K562 (cell line): Measurements from ENCODE around the gene NADSYN1. TPM values are rescaled to one million over a fixed set of nuclear protein-coding genes. Genes with fewer than 3 reads are reported as not detected.

Experiments used
- ATAC-seq: fragments of 200-7000 bp; cut with Tn5 transposase; 3 replicates; pipeline ENCODE4 v1.9.1; 2020; ENCODE audit warnings: moderate library complexity
- Bru-seq: library from RNA; stranded (reverse); fragments of 400-500 nt; gene quantifications from one replicate; lab custom pipeline; 2021; lab: Mats Ljungman, UMichigan
- BruChase-seq, 2 experiments: library from RNA; stranded (reverse); fragments of 400-500 nt; gene quantifications; one replicate each; lab custom pipeline; 2021; lab: Mats Ljungman, UMichigan
- BruUV-seq: library from RNA; stranded (reverse); fragments of 400-500 nt; replicated peaks from 2 replicates; lab custom pipeline; 2021; lab: Mats Ljungman, UMichigan
- CTCF ChIA-PET: fragments of 300-600 bp; formaldehyde crosslinking; extraction: SDS; loops from one replicate; lab custom pipeline; 2021; ENCODE audit warnings: low intra/inter-chr PET ratio; lab: Yijun Ruan, JAX
- POLR2A ChIA-PET: fragments of 300-600, 350-650 bp; sonication (Branson Sonifier 250); formaldehyde crosslinking; extraction: SDS; loops from one replicate; lab custom pipeline; 2021; ENCODE audit warnings: antibody characterized with exemption, inconsistent platforms; lab: Yijun Ruan, JAX
- DNase-seq, 4 experiments: peaks; one replicate each; pipeline versions ENCODE4 v3.0.0 to v3.0.0-alpha.2; 2011 to 2018; ENCODE audit warnings: low spot score in 3 of 4, mixed read lengths in 3 of 4; ENCODE audit errors: extremely low read depth in 1 of 4
- FAIRE-seq: peaks from 2 replicates; lab custom pipeline; 2011; peaks lifted over from hg19 to GRCh38; lab: Jason Lieb, UNC
- H2AFZ ChIP-seq: 2 replicates; pipeline ENCODE4 v1.6.0; 2011; ENCODE audit warnings: low read depth, low read length, control low read depth, inconsistent platforms
- H3K27ac ChIP-seq: fragments of 200-600 bp; 3 replicates; pipeline ENCODE4 v1.8.0; 2011; ENCODE audit warnings: low read depth, mild to moderate bottlenecking, control low read depth, inconsistent platforms, low read length, moderate library complexity, mixed read lengths; ENCODE audit errors: extremely low read depth
- H3K27me3 ChIP-seq, 2 experiments: fragments of 300-600 bp in 1 of 2; 2 replicates in 1 of 2; 3 replicates in 1 of 2; pipeline versions ENCODE4 v1.6.0 to v1.8.0; 2011; ENCODE audit warnings: inconsistent platforms in 2 of 2, low read length in 2 of 2, mild to moderate bottlenecking in 1 of 2, mixed read lengths in 1 of 2, moderate library complexity in 1 of 2; ENCODE audit not compliant: control insufficient read depth in 2 of 2, insufficient read depth in 2 of 2
- H3K36me3 ChIP-seq: fragments of 300-600 bp; 3 replicates; pipeline ENCODE4 v1.8.0; 2011; ENCODE audit warnings: mild to moderate bottlenecking, low read length, inconsistent platforms; ENCODE audit not compliant: control insufficient read depth, insufficient read depth
- H3K4me1 ChIP-seq, 2 experiments: fragments of 200-600 bp in 1 of 2; replicated peaks in 1 of 2; 2 replicates in 1 of 2; 3 replicates in 1 of 2; pipeline versions ENCODE4 v1.5.1 to v1.8.0; 2011; ENCODE audit warnings: inconsistent platforms in 2 of 2, low read length in 2 of 2, mild to moderate bottlenecking in 1 of 2, mixed read lengths in 1 of 2, moderate library complexity in 1 of 2; ENCODE audit not compliant: control insufficient read depth in 2 of 2, insufficient read depth in 2 of 2
- H3K4me2 ChIP-seq: 2 replicates; pipeline ENCODE4 v1.6.1; 2011; ENCODE audit warnings: low read length, control low read depth, inconsistent platforms, mixed read lengths; ENCODE audit not compliant: insufficient read depth
- H3K4me3 ChIP-seq: fragments of 200-600 bp; sonication (generic), shearing (Covaris generic); 2 replicates; pipeline ENCODE4 v1.5.1; 2016; ENCODE audit warnings: control low read depth, inconsistent platforms
- H3K79me2 ChIP-seq: fragments of 200-600 bp; 3 replicates; pipeline ENCODE4 v1.8.0; 2011; ENCODE audit warnings: low read length, inconsistent platforms; ENCODE audit not compliant: control insufficient read depth, insufficient read depth
- H3K9ac ChIP-seq, 2 experiments: 2 replicates each; pipeline versions ENCODE4 v1.6.0 to v1.6.1; 2011; ENCODE audit warnings: low read depth in 2 of 2, low read length in 2 of 2, control low read depth in 1 of 2, inconsistent platforms in 1 of 2, mild to moderate bottlenecking in 1 of 2, mixed read lengths in 1 of 2; ENCODE audit not compliant: insufficient read depth in 1 of 2
- H3K9me1 ChIP-seq: one replicate; pipeline ENCODE4 v1.6.0; 2011; ENCODE audit warnings: inconsistent platforms, mild to moderate bottlenecking, low read length, moderate library complexity; ENCODE audit not compliant: control insufficient read depth, insufficient read depth
- H3K9me3 ChIP-seq: replicated peaks from 2 replicates; pipeline ENCODE4 v1.5.1; 2011; ENCODE audit warnings: low read depth, low read length, inconsistent platforms; ENCODE audit not compliant: control insufficient read depth, insufficient read depth
- H4K20me1 ChIP-seq: replicated peaks from 2 replicates; pipeline ENCODE4 v1.6.1; 2011; ENCODE audit warnings: low read length, inconsistent platforms, mixed read lengths; ENCODE audit not compliant: control insufficient read depth, insufficient read depth
- BRCA1 ChIP-seq, 2 experiments: fragments of 450-650 bp in 1 of 2; sonication (generic) in 1 of 2; formaldehyde crosslinking in 1 of 2; IDR thresholded peaks; 2 replicates each; pipeline versions ENCODE4 v1.5.0 to v1.6.1; 2017 to 2020; ENCODE audit warnings: mild to moderate bottlenecking in 1 of 2, missing genetic modification reagents in 1 of 2
- ELF4 ChIP-seq: fragments of 450-650 bp; formaldehyde crosslinking; IDR thresholded peaks from 2 replicates; pipeline ENCODE4 v1.4.0; 2022; ENCODE audit warnings: missing genetic modification characterization
- HEY1 ChIP-seq: fragments of 250-450 bp; sonication (Bioruptor Pico); IDR thresholded peaks from 2 replicates; pipeline ENCODE4 v1.5.0; 2020; ENCODE audit warnings: mild to moderate bottlenecking, moderate library complexity, borderline replicate concordance
- NFIC ChIP-seq: fragments of 450-650 bp; IDR thresholded peaks from 2 replicates; pipeline ENCODE4 v1.6.1; 2017; ENCODE audit warnings: mild to moderate bottlenecking, inconsistent platforms
- NR1H2 ChIP-seq: sonication (generic); formaldehyde crosslinking; IDR thresholded peaks from 2 replicates; pipeline ENCODE4 v1.4.0; 2020; ENCODE audit warnings: mild to moderate bottlenecking, missing genetic modification reagents
- TBP ChIP-seq: optimal IDR thresholded peaks from 2 replicates; pipeline ENCODE3; 2011; ENCODE audit warnings: low read depth, low read length, improper control_type of control experiment
- ZHX1 ChIP-seq: fragments of 150-350 bp; conservative IDR thresholded peaks from 2 replicates; pipeline ENCODE4 v1.6.1; 2014; ENCODE audit warnings: low read length
- ZNF695 ChIP-seq: fragments of 450-650 bp; formaldehyde crosslinking; IDR thresholded peaks from 2 replicates; pipeline ENCODE4 v1.4.0; 2020; ENCODE audit warnings: mild to moderate bottlenecking, moderate library complexity
- WGBS: fragments of 100-300 bp; shearing (Covaris generic); methylation state at CpG from one replicate; pipeline ENCODE4 v1.1.6; 2016; ENCODE audit warnings: low coverage, mixed read lengths; ENCODE audit not compliant: insufficient coverage; ENCODE audit errors: missing lambda C conversion rate; 5-methylcytosine and 5-hydroxymethylcytosine counted together
- in situ Hi-C: fragments of 300-500 bp; cut with MboI; formaldehyde crosslinking; loops from 4 replicates; pipeline ENCODE4 v1.15.0; 2018; ENCODE audit warnings: inconsistent platforms, mixed read lengths
- intact Hi-C: fragments of 100-400 bp; cut with micrococcal nuclease; formaldehyde crosslinking; loops from 2 replicates; pipeline ENCODE4 v1.14.2; 2022
- long read RNA-seq, 3 experiments: library from polyadenylated mRNA in 2 of 3; library from RNA in 1 of 3; unstranded in 2 of 3; stranded (forward) in 1 of 3; transcript quantifications; one replicate each; pipeline ENCODE4 v2.0.0, GENCODE V29; 2019 to 2022
- polyA minus RNA-seq, 3 experiments: library from RNA; depleted of rRNA, polyadenylated mRNA; stranded (reverse); fragments of >200 nt; gene quantifications; 2 replicates each; pipeline ENCODE4 v1.2.3, GENCODE V29; 2011
- polyA plus RNA-seq, 8 experiments: library from polyadenylated mRNA; depleted of rRNA in 4 of 8; stranded (reverse) in 5 of 8; unstranded in 3 of 8; fragments of >200 nt; fragmentation: Nextera tagmentation in 2 of 8; fragmentation: Illumina TruSeq in 1 of 8; extraction: Ambion mirVana in 2 of 8; extraction: Trizol in 1 of 8; gene quantifications; 2 replicates each; pipeline versions ENCODE4 v1.2.1 to v1.2.3, GENCODE V29; 2011 to 2014; ENCODE audit warnings: inconsistent platforms in 1 of 8, missing spikeins in 1 of 8
- total RNA-seq, 7 experiments: library from RNA; depleted of rRNA in 6 of 7; stranded (reverse); fragments of >200 nt in 6 of 7; fragmentation: Illumina TruSeq in 2 of 7; extraction: Trizol in 2 of 7; gene quantifications; 2 replicates each; pipeline versions ENCODE4 v1.2.1 to v1.2.3, GENCODE V29; 2011 to 2021; ENCODE audit warnings: low replicate concordance in 1 of 7
- TF ChIP-seq, protein P1 (sequence below): sonication (generic); formaldehyde crosslinking; IDR thresholded peaks from 2 replicates; pipeline ENCODE4 v1.9.0; 2022; ENCODE audit warnings: mild to moderate bottlenecking, missing genetic modification reagents

The NADSYN1 gene
- total RNA-seq (2011; cell fraction: chromatin; rRNA removed; ENCODE audit: low replicate concordance), result 145 and 274 TPM in 2 replicates
- total RNA-seq (2011; cell fraction: nucleolus; rRNA removed), result 145 TPM in 2 replicates
- 145 and 159 TPM in 2 replicates for total RNA-seq (2011; cell fraction: nucleoplasm; rRNA removed)
- total RNA-seq (2014; rRNA removed) (44.5 and 53.6 TPM in 2 replicates), total RNA-seq (2014; rRNA removed; fragmentation: Illumina TruSeq; extraction: Trizol) (26.3 and 27.4 TPM in 2 replicates), total RNA-seq (2015; rRNA removed; fragmentation: Illumina TruSeq; extraction: Trizol) (41.7 and 42.8 TPM in 2 replicates), total RNA-seq (2021) (47.9 and 51.6 TPM in 2 replicates), polyA plus RNA-seq (2011; rRNA removed) (43.2 and 51.7 TPM in 2 replicates), polyA plus RNA-seq (2014; fragmentation: Illumina TruSeq; extraction: Trizol) (40.3 and 42.1 TPM in 2 replicates), polyA plus RNA-seq (2014; fragmentation: Nextera tagmentation; extraction: Ambion mirVana) (10 to 100 TPM; 12.7 to 14.6 TPM), polyA plus RNA-seq (2014; rRNA removed) (54.0 and 57.3 TPM in 2 replicates), polyA minus RNA-seq (2011; rRNA and poly(A)+ RNA removed) (42.5 and 45.5 TPM in 2 replicates), Bru-seq, nascent RNA (percentile 66 among the genes with signal in this experiment), BruChase-seq, experiment 1, labeled RNA remaining after a 2-hour chase (percentile 65 among the genes with signal in this experiment), BruChase-seq, experiment 2, labeled RNA remaining after a 6-hour chase (percentile 67 among the genes with signal in this experiment)
- polyA plus RNA-seq (2011; cell fraction: cytosol; rRNA removed), result 39.6 and 42.6 TPM in 2 replicates
- polyA plus RNA-seq (2011; cell fraction: nucleus; rRNA removed), result 255 and 291 TPM in 2 replicates
- 53.2 and 78.7 TPM in 2 replicates for polyA plus RNA-seq (2012)
- polyA minus RNA-seq (2011; cell fraction: cytosol; rRNA and poly(A)+ RNA removed), result 18.2 and 28.0 TPM in 2 replicates
- polyA minus RNA-seq (2011; cell fraction: nucleus; rRNA and poly(A)+ RNA removed), result 113 and 147 TPM in 2 replicates
- long read RNA-seq, experiment 1, transcript NADSYN1-203 (5 exons, 839 nt), result minor isoform, 5 of 113 reads
- long read RNA-seq, experiment 1, transcript NADSYN1-201 (21 exons, 2,773 nt), result major isoform, 45 of 113 reads
- long read RNA-seq, experiment 1, partial matches to known transcripts, result 33 of 113 reads
- long read RNA-seq, experiment 1, other reads (novel, unspliced or antisense), result 25 of 113 reads
- long read RNA-seq, experiment 2, transcript NADSYN1-201 (21 exons, 2,773 nt), result major isoform, 7 of 39 reads
- long read RNA-seq, experiment 2, partial matches to known transcripts, result 9 of 39 reads
- long read RNA-seq, experiment 2, other reads (novel, unspliced or antisense), result 18 of 39 reads
- long read RNA-seq, experiment 3, transcript NADSYN1-201 (21 exons, 2,773 nt), result major isoform, 7 of 19 reads
- long read RNA-seq, experiment 3, partial matches to known transcripts, result 1 of 19 reads
- long read RNA-seq, experiment 3, other reads (novel, unspliced or antisense), result 7 of 19 reads

DNA sequence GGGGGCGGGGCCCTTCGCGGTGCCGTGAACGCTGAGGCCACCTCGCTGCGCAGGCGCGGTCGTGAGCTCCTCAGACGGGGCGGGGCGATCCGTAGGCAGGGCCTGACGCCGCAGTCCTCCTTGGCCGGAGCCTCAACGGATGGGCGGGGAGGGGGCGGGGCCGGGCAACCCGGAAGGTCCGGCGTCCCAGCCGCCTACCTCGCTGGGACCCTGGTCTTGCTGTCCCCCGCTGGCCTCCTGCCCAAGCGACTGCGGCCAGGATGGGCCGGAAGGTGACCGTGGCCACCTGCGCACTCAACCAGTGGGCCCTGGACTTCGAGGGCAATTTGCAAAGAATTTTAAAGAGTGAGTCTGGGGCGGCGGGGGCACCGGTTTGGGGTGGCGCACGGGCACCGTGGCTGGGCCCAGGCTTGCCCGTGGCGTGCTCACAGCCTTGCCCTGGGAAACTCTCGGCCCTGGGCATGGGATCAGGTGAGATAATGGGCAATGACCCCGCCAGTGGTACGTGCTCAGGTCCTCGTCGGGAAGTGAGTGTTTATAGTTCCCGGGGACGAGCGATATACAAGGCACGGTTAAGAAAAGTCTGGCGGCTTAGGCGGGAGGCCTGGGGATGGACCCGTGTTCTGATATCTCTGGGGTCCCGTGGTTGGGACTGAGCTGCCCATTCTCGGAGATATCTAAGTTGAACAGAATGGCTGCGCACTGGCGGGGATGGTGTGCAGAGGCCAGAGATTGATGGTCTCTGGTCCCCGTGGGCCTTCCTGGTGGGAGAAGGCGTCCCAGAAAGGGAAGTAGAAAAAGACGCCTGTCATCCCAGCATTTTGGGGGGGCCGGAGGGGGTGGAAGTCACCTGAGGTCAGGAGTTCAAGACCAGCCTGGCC lies at the start of gene NADSYN1:
TSS of gene NADSYN1 (plus strand) at position 167 of the 881 bp plus-strand sequence. CDS start at position 261, 94 bp downstream.
- WGBS, result under 1% methylated on average over 32 of the region's 61 CpGs
- in situ Hi-C loops (no loop called here), intact Hi-C loops (no loop called here)
- H3K27ac ChIP-seq, result peak within 1 kb of the TSS; percentile 73
- H3K4me2 ChIP-seq, result peak within 1 kb of the TSS; percentile 85
- ATAC-seq (peak; percentile 82), FAIRE-seq (peak; percentile 70), DNase-seq (peak; percentile 97)
- peak within 1 kb of the TSS; percentile 77 for H2AFZ ChIP-seq
- peaks cover 7 to 34% of the 10 kb centered on the region in 2 experiments; a peak in 4 of 5 replicates for H3K4me1 ChIP-seq
- POLR2A ChIA-PET, result interaction anchor here (0.6 kb wide), 1 partner anchor 27 kb away, joined by 3 read pairs; no protein-coding TSS in a partner anchor
- no peaks in the 10 kb centered on the region for H4K20me1 ChIP-seq
- no peaks in the 10 kb centered on the region for H3K9me3 ChIP-seq
- TSS peak; percentile 40 for BruUV-seq
- H3K9ac ChIP-seq, result peak within 1 kb of the TSS; percentile 72 to 95
- H3K9me1 ChIP-seq, result peaks cover 3% of the 10 kb centered on the region
- peak within 1 kb of the TSS; percentile 92 for H3K4me3 ChIP-seq
- peaks cover 42% of the 10 kb centered on the region for H3K36me3 ChIP-seq
- CTCF ChIA-PET, result no interaction called here
- no peaks in the 10 kb centered on the region for H3K27me3 ChIP-seq
- peaks cover 53% of the 10 kb centered on the region for H3K79me2 ChIP-seq
- no peak for TF ChIP-seq NR1H2
- peak; percentile 22 for TF ChIP-seq TBP
- TF ChIP-seq, protein P1, sequence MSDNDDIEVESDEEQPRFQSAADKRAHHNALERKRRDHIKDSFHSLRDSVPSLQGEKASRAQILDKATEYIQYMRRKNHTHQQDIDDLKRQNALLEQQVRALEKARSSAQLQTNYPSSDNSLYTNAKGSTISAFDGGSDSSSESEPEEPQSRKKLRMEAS (CRISPR knock-in tag), result peak; percentile 76; the same call in 1 of the 2 replicates
- TF ChIP-seq NFIC, result peak; percentile 80
- TF ChIP-seq HEY1 (CRISPR knock-in tag), result no peak
- no peak for TF ChIP-seq ZHX1
- peak; percentile 71; the same call in 1 of the 2 replicates for TF ChIP-seq ZNF695 (CRISPR knock-in tag)
- TF ChIP-seq BRCA1 (IDR thresholded peaks at IDR 0.05), result no peak
- TF ChIP-seq BRCA1 (CRISPR knock-in tag; IDR thresholded peaks at IDR 0.05), result 0 out of 2 replicates have a peak, but pooled peaks have one; percentile 53
- TF ChIP-seq ELF4, result 0 out of 2 replicates have a peak, but pooled peaks have one; percentile 16
